Stimulated activated CD4-positive, alpha-beta T cell treated with anti-CD3 and anti-CD28 coated beads, TNF-alpha, amount 100 ng/mL, for 24 hours (primary cell): ENCODE measurements around the gene SCNM1.
"Not testable (repeated sequence)": the region's sequence is repeated elsewhere in the genome, so short reads cannot be mapped to it uniquely, and the experiment has no call there.

Experiments
- DNase-seq, 3 experiments: peaks; one replicate each; pipeline ENCODE4 v3.0.0-alpha.2; 2020; ENCODE audit warnings: low read depth in 3 of 3

The SCNM1 gene

DNA sequence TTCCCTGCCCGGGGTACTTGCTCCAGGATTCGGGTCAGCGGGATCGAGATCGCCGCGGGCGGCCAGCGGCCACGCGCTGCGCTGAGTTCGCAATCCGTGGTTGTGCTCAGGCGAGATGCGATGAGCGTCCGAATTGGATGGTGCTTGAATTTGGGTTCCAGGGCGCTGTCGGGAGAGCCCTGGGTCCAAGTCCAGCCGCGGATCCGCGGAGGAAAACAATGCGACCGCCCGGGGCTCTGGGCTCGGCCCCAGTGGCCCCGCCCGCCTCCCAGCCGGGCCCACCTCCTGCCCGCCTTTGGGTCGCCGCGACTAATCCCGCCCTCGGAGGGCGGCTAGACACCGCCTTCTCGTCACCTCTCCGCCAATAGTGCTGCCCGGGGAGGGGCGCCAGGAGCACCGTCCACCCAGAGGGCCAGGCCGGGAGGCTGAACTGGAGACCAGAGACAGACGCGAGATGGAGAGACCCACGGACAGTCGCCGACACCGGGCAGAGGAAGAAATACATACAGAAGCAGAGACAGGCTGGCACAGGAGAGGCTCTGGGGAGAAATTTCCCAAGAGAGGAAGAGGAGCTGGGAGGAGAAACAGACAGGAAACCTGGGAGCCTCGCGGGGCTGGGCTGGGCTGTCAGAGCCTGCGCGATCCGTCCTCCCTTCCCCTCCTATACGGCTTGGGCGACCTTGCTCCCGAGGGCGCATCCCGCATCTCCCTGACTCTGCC is 19.4 kb upstream of the SCNM1 start, which contains the start of gene SEMA6C:
Gene SEMA6C (minus strand): TSS at position 220 of the 720 bp plus-strand sequence. CDS start 4,010 bp downstream, outside the sequence.
- DNase-seq = peak; percentile 72 to 89 (median 74)

GRCh38 chr1:151147132-151147503 is 18.8 kb upstream of the SCNM1 start:
- no peak for DNase-seq

GRCh38 chr1:151147665-151148064 is 18.3 kb upstream of the SCNM1 start:
- no peak for DNase-seq

DNA sequence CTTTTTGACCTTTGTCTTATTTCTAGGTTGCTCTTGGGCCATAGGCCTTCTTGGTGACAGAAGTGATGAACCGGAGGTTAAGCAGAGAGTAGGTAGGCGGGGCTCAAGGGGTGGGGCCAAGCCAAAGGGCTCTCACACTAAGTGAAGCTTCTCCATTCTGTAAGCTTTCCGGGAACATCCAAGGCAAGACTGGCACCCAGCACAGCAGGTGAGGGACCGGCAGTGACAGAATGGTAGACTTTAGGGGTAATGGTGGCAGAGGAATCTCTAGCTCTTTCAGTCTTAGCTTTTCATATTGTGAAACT is 9.5 kb upstream of the SCNM1 start, which contains the start of gene TNFAIP8L2:
Gene TNFAIP8L2 (plus strand): TSS at position 135 of the 305 bp plus-strand sequence. CDS start 2,049 bp downstream, outside the sequence.
- peak; percentile 54 to 86 (median 62) for DNase-seq

DNA sequence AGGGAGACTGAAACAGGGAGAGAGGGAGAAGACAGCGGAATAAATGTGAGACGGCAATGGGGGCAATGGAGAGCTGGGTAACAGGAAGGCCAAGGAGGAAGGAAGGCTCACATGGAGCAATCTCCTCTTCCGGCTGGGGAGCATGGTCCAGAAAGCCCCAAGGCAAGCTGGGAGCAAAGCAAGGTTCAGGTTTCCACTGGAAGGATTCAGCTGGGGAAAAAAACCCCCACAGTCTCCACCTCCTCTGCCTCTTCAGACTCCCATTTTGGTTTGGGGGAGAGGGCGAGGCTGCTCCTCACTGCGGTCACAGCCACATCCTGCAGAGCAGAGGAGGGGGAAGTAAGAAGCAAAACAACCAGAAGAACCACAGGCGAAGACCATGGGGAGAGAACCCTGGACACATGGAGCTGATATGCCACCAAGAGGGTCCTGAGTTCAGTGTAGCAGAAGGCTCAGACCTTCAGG is 8.8 kb upstream of the SCNM1 start:
- peak in 1 of 3 experiments; percentile 68 for DNase-seq

GRCh38 chr1:151158326-151158725 is 7.6 kb upstream of the SCNM1 start:
- DNase-seq = peak in 1 of 3 experiments; percentile 70

GRCh38 chr1:151158751-151159251 is 7.1 kb upstream of the SCNM1 start:
- no peak for DNase-seq

GRCh38 chr1:151159373-151159772 is 6.6 kb upstream of the SCNM1 start:
- DNase-seq = no peak

- no peak for DNase-seq
Observed at GRCh38 chr1:151164732-151165280, 1.1 kb upstream of the SCNM1 start.

DNA sequence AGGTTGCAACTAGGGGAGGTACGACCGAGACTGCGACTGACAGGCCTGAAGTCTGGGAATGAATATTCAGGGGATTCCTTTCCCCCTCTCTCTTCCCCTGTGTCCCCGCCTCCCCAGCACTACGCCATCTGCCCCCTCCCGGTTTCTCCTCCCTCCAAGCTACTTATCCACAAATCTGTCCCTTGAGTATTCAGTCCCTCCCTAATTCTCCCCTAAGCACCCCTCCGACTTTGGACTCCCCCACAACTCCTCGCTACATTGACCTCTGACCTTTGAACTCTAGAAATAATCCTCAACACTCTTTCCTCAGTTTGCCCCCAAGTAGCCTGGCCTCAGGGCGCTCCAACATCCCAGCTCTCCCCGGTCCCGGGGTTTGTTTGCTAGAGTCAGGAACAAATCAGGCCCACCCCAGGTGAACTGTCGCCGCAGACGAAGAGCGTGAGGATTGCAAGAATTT is 635 bp upstream of the SCNM1 start:
- DNase-seq = no peak

GRCh38 chr1:151166505-151166956 is 587 bp downstream of the SCNM1 start:
- no peak for DNase-seq

- DNase-seq = no peak
Observed at GRCh38 chr1:151167116-151167515, 1.2 kb downstream of the SCNM1 start.

DNA sequence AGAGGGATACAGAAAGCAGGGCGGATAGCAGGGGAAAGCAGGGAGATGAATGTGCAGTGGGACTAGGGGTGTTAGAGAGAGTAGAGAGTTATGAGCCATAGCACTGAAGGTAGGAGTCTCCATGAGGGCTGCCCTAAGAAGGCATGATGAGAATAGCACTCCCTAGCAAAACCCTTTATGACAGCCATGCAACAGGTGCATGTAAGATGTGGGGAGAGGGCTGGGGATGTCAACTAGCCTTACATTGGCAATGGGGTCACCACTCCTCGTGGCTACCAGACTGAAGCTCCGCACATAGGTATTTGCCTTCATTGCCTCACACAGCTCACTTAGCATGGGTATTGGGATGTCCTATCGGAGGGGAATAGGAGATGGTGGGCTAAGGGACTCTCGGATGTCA is 5.2 kb downstream of the SCNM1 start:
- no peak for DNase-seq

- no peak for DNase-seq
Observed at GRCh38 chr1:151175041-151175741, 9.2 kb downstream of the SCNM1 start.

- no peak for DNase-seq
Observed at GRCh38 chr1:151175863-151176262, 9.9 kb downstream of the SCNM1 start, which contains the start of gene TMOD4. TMOD4 (minus strand) TSS chr1:151175981; CDS start chr1:151174875, 1,106 bp downstream.

DNA sequence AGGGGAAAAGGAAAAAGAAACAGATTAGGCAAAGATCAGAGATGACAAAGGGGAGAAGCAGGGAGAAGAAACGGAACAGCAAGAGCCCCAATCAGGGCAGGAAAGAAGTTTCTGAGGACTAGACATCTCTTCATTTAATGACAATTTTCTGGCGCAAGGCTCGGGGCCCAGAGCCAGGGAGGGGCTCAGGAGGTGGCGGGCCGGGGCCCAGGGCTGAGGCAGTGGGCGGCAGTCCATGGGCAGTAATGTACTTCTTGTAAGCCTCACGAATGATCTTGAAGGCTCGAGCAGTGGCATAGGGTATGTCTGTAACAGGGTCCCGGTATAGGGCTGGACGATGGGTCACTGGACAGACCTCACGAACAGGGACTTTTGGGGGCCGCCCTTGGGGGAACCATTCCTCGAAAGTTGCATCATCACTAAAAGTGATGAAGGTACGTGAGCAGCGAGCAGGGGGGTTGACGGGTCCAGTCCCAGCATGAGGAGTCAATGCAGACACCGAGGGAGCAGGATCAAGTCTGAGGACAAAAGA is 10.6 kb downstream of the SCNM1 start:
- no peak for DNase-seq

GRCh38 chr1:151184211-151184610 is 18.3 kb downstream of the SCNM1 start:
- DNase-seq = no peak

DNA sequence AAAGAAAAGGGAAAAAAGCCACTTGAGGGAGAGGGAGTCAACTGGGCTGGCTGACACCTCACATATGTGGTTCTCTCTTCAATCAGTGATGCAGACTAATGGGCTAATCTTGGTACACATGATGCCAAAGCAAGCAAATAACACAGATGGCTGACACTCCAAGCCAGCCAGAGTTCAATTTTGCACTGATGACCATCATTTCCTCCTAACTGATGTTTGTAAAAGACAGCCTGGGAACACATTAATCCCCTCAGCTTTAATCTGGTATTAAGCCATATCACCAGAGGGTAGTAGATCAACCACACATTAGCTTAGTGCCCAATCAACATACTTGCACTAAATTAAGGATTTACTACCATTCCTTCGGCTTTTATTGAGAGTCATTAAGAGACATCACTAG is 21.3 kb downstream of the SCNM1 start:
- DNase-seq = no peak

DNA sequence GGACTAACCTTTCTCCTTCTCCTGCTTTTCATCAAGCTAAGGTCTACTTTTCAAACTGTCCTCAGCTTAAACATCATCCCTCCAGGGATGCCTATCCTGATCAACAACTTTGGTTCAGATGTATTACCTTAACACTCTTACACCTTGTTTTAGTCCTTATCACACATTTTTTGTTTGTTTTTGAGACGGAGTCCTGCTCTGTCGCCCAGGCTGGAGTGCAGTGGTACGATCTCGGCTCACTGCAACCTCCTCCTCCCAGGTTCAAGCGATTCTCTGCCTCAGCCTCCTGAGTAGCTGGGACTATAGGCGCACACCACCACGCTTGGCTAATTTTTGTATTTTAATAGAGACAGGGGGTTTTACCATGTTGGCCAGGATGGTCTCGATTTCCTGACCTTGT is 22.7 kb downstream of the SCNM1 start:
- not testable (repeated sequence) for DNase-seq

DNA sequence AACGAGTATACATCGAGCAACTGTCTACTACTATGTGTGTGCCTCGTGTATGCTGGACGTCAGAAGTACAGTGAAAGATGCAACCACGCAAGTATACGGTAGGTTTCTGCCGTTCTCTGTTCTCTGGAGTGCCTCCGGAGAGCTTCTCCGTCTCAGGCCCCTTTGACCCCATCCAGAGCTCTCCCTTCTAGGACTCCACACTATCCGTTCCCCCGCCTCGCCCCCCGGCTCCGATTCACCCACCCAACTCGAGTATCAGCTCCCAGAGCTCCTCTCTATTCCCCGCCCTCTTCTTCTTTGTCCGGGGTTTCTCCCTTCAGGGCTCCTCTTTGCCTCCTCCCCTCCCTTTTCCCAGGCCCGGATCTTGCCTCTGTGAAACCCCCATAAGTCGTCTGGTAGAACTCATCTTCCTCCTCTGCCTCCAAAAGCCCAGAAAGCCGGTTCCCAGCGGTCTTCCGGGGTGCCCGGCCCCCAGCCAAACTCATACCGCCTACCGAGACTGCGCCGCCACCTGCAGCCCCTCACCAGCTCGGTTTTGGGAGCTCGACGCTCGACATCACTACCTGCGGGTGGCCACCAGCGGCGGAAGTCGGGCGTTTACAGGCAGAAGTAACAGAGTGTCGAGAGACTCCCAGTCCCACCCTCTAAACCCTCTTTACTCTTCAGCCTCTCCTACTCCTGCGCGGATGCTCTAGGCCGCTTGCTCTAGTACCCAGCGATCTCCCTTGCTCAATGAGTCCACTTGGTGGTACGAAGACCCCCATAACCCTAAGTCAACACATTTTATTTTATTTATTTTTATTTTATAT is 23.9 kb downstream of the SCNM1 start, which contains the start of gene VPS72:
Gene VPS72 (minus strand): TSS at position 561 of the 809 bp plus-strand sequence. CDS start 76 bp downstream, at position 485.
- DNase-seq = peak; percentile 73 to 85 (median 77)

DNA sequence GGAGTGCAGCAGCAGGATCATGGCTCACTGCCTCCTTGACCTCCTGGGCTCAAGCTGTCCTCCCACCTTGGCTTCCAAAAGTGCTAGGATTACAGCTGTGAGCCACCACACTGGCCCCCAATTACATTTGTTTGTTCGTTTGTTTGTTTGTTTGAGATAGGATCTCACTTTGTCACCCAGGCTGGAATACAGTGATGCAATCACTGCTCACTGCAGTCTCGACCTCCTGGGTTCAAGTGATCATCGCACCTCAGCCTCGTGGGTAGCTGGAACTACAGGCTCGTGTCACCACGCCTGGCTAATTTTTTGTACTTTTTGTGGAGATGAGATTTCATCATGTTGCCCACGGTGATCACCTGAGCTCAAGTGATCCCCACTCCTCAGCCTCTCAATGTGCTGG is 26.1 kb downstream of the SCNM1 start:
- no peak for DNase-seq
